ENCODE results near the gene POLR1A. TPM values are rescaled to one million over a fixed set of nuclear protein-coding genes. Genes with fewer than 3 reads are reported as not detected.

The POLR1A gene
- total RNA-seq, 2 experiments from 2014 or later, result 25.2 to 29.7 TPM

- Mint-ChIP-seq H3K9me3 (no peaks in the 10 kb centered on the region), H3K36me3 (ENCODE audit: low read depth) (peaks cover 38% of the 10 kb centered on the region), H3K27me3 (no peaks in the 10 kb centered on the region), H3K27ac (no peak overlapping the region), H3K4me1 (no peaks in the 10 kb centered on the region), H3K4me3 (no peak overlapping the region)
- DNase-seq, result peak; percentile 11
- CTCF ChIA-PET, result no interaction called here
- POLR2A ChIA-PET, result interaction anchor here (0.5 kb wide), 1 partner anchor 134 kb away, joined by 3 read pairs; no protein-coding TSS in a partner anchor
These were observed 53.0 kb downstream of the POLR1A start for GRCh38 chr2:86052676-86053075.

GRCh38 chr2:86052265-86052664 is 53.4 kb downstream of the POLR1A start:
- no peaks in the 10 kb centered on the region for H3K4me1 Mint-ChIP-seq
- H3K9me3 Mint-ChIP-seq, result no peaks in the 10 kb centered on the region
- CTCF ChIA-PET, result no interaction called here
- DNase-seq, result peak; percentile 2
- H3K36me3 Mint-ChIP-seq (ENCODE audit: low read depth), result peaks cover 35% of the 10 kb centered on the region
- H3K27me3 Mint-ChIP-seq, result no peaks in the 10 kb centered on the region
- no peak overlapping the region for H3K4me3 Mint-ChIP-seq
- POLR2A ChIA-PET, result no interaction called here
- no peak overlapping the region for H3K27ac Mint-ChIP-seq

- Mint-ChIP-seq H3K9me3 (no peaks in the 10 kb centered on the region), H3K36me3 (ENCODE audit: low read depth) (peaks cover 49% of the 10 kb centered on the region), H3K4me3 (no peak overlapping the region), H3K27me3 (no peaks in the 10 kb centered on the region), H3K4me1 (no peaks in the 10 kb centered on the region), H3K27ac (no peak overlapping the region)
- POLR2A ChIA-PET, result interaction anchor here (0.8 to 1.5 kb wide), 2 partner anchors 9 to 12 kb away, joined by 3 to 5 read pairs; no protein-coding TSS in a partner anchor
- DNase-seq, result peak; percentile 10
- CTCF ChIA-PET, result interaction anchor here (1.2 kb wide), 1 partner anchor 9 kb away, joined by 5 read pairs; no protein-coding TSS in a partner anchor
These were observed 55.4 kb downstream of the POLR1A start for GRCh38 chr2:86050301-86050700.

- Mint-ChIP-seq H3K9me3 (no peaks in the 10 kb centered on the region), H3K4me3 (no peak overlapping the region), H3K36me3 (ENCODE audit: low read depth) (peaks cover 57% of the 10 kb centered on the region), H3K4me1 (no peaks in the 10 kb centered on the region), H3K27ac (no peak overlapping the region), H3K27me3 (no peaks in the 10 kb centered on the region)
- ChIA-PET CTCF (no interaction called here), POLR2A (no interaction called here)
- peak; percentile 6 for DNase-seq
These were observed 56.2 kb downstream of the POLR1A start for GRCh38 chr2:86049529-86049928.

GRCh38 chr2:86048888-86049287 is 56.8 kb downstream of the POLR1A start:
- Mint-ChIP-seq H3K9me3 (no peaks in the 10 kb centered on the region), H3K4me1 (no peaks in the 10 kb centered on the region), H3K27ac (no peak overlapping the region), H3K4me3 (no peak overlapping the region), H3K27me3 (no peaks in the 10 kb centered on the region), H3K36me3 (ENCODE audit: low read depth) (peaks cover 58% of the 10 kb centered on the region)
- DNase-seq, result peak; percentile 11
- ChIA-PET POLR2A (no interaction called here), CTCF (no interaction called here)

GRCh38 chr2:86048383-86048701 is 57.3 kb downstream of the POLR1A start:
- no peak overlapping the region for H3K27ac Mint-ChIP-seq
- no peaks in the 10 kb centered on the region for H3K4me1 Mint-ChIP-seq
- H3K27me3 Mint-ChIP-seq, result no peaks in the 10 kb centered on the region
- no peak for DNase-seq
- CTCF ChIA-PET, result no interaction called here
- peaks cover 58% of the 10 kb centered on the region for H3K36me3 Mint-ChIP-seq (ENCODE audit: low read depth)
- H3K9me3 Mint-ChIP-seq, result no peaks in the 10 kb centered on the region
- POLR2A ChIA-PET, result no interaction called here
- no peak overlapping the region for H3K4me3 Mint-ChIP-seq

GRCh38 chr2:86047575-86048382 is 57.9 kb downstream of the POLR1A start:
- ChIA-PET POLR2A (no interaction called here), CTCF (interaction anchor here (1.0 to 1.6 kb wide), 2 partner anchors 30 to 220 kb away, joined by 3 read pairs; no protein-coding TSS in a partner anchor)
- Mint-ChIP-seq H3K27me3 (no peaks in the 10 kb centered on the region), H3K36me3 (ENCODE audit: low read depth) (peaks cover 58% of the 10 kb centered on the region), H3K4me1 (no peaks in the 10 kb centered on the region), H3K9me3 (no peaks in the 10 kb centered on the region), H3K4me3 (no peak overlapping the region), H3K27ac (no peak overlapping the region)
- peak; percentile 13 for DNase-seq

GRCh38 chr2:86045541-86045940 is 60.1 kb downstream of the POLR1A start:
- POLR2A ChIA-PET, result interaction anchor here (1.6 kb wide), 1 partner anchor 9 kb away, joined by 5 read pairs; no protein-coding TSS in a partner anchor
- H3K27me3 Mint-ChIP-seq, result no peaks in the 10 kb centered on the region
- H3K4me1 Mint-ChIP-seq, result peaks cover 14% of the 10 kb centered on the region
- H3K4me3 Mint-ChIP-seq, result no peak overlapping the region
- peak; percentile 14 for DNase-seq
- H3K36me3 Mint-ChIP-seq (ENCODE audit: low read depth), result peaks cover 59% of the 10 kb centered on the region
- no peaks in the 10 kb centered on the region for H3K9me3 Mint-ChIP-seq
- peak overlapping the region; percentile 11 for H3K27ac Mint-ChIP-seq
- CTCF ChIA-PET, result interaction anchor here (1.6 kb wide), 1 partner anchor 33 kb away, joined by 4 read pairs; no protein-coding TSS in a partner anchor

GRCh38 chr2:86044614-86045013 is 61.1 kb downstream of the POLR1A start:
- CTCF ChIA-PET, result interaction anchor here (0.6 to 1.6 kb wide), 4 partner anchors 34 to 301 kb away, joined by 3 to 4 read pairs (median 3); no protein-coding TSS in a partner anchor
- DNase-seq, result peak; percentile 1
- Mint-ChIP-seq H3K36me3 (ENCODE audit: low read depth) (peaks cover 58% of the 10 kb centered on the region), H3K27me3 (no peaks in the 10 kb centered on the region), H3K27ac (no peak overlapping the region), H3K4me1 (peaks cover 24% of the 10 kb centered on the region), H3K4me3 (no peak overlapping the region), H3K9me3 (no peaks in the 10 kb centered on the region)
- POLR2A ChIA-PET, result interaction anchor here (1.6 kb wide), 1 partner anchor 8 kb away, joined by 5 read pairs; no protein-coding TSS in a partner anchor

- ChIA-PET POLR2A (no interaction called here), CTCF (interaction anchor here (0.6 to 3.1 kb wide), 4 partner anchors 156 to 301 kb away, joined by 3 to 21 read pairs (median 3); partner anchors contain the start of gene ST3GAL5)
- Mint-ChIP-seq H3K27me3 (no peaks in the 10 kb centered on the region), H3K4me3 (no peak overlapping the region), H3K4me1 (peaks cover 29% of the 10 kb centered on the region), H3K27ac (no peak overlapping the region), H3K36me3 (ENCODE audit: low read depth) (peaks cover 54% of the 10 kb centered on the region), H3K9me3 (no peaks in the 10 kb centered on the region)
- peak; percentile 10 for DNase-seq
These were observed 61.6 kb downstream of the POLR1A start for GRCh38 chr2:86044045-86044444.

- Mint-ChIP-seq H3K27me3 (no peaks in the 10 kb centered on the region), H3K36me3 (ENCODE audit: low read depth) (peaks cover 52% of the 10 kb centered on the region), H3K9me3 (no peaks in the 10 kb centered on the region), H3K4me3 (no peak overlapping the region), H3K27ac (peak overlapping the region; percentile 23), H3K4me1 (peaks cover 45% of the 10 kb centered on the region)
- ChIA-PET CTCF (interaction anchor here (1.3 to 3.1 kb wide), 6 partner anchors 13 to 405 kb away, joined by 3 to 21 read pairs (median 9); partner anchors contain the start of gene ST3GAL5), POLR2A (interaction anchor here (1.4 to 2.0 kb wide), 4 partner anchors 8 to 191 kb away, joined by 4 to 9 read pairs (median 6); partner anchors contain the start of gene ST3GAL5)
- DNase-seq, result peak; percentile 7
These were observed 63.2 kb downstream of the POLR1A start for GRCh38 chr2:86042256-86043168.

GRCh38 chr2:86039963-86040655 is 65.6 kb downstream of the POLR1A start:
- H3K4me1 Mint-ChIP-seq, result peaks cover 69% of the 10 kb centered on the region
- H3K9me3 Mint-ChIP-seq, result no peaks in the 10 kb centered on the region
- peak overlapping the region; percentile 99 for H3K27ac Mint-ChIP-seq
- H3K36me3 Mint-ChIP-seq (ENCODE audit: low read depth), result peaks cover 46% of the 10 kb centered on the region
- POLR2A ChIA-PET, result interaction anchor here (0.6 to 1.8 kb wide), 3 partner anchors 40 to 187 kb away, joined by 3 to 10 read pairs (median 6); no protein-coding TSS in a partner anchor
- no peak overlapping the region for H3K4me3 Mint-ChIP-seq
- CTCF ChIA-PET, result interaction anchor here (1.0 to 7.9 kb wide), 7 partner anchors 11 to 213 kb away, joined by 3 to 132 read pairs (median 12); partner anchors contain the start of gene ST3GAL5
- H3K27me3 Mint-ChIP-seq, result no peaks in the 10 kb centered on the region
- DNase-seq, result no peak
